ENCODE results near the gene COG2. TPM values are rescaled to one million over a fixed set of nuclear protein-coding genes. Genes with fewer than 3 reads are reported as not detected.
A peak's percentile ranks its signal among the peaks of the same experiment; 100 is the strongest.
"Not testable (repeated sequence)": the region's sequence is repeated elsewhere in the genome, so short reads cannot be mapped to it uniquely, and the experiment has no call there.

Gene COG2
- total RNA-seq, 1 donor from 2014 or later: 9.8 TPM

DNA sequence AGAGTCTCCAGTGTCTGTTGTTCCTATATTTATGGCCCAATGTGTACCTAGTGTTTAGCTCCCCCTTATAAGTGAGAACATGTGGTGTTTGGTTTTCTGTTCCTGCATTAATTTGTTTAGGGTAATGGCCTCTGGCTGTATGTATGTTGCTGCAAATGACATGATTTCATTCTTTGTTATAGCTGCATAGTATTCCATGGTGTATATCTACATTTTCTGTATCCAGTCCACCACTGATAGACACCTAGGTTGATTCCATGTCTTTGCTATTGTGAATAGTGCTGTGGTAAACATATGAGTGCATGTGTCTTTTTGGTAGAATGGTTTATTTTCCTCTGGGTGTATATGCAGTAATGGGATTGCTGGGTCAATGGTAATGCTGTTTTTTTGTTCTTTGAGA is 56.7 kb downstream of the COG2 start:
- not testable (repeated sequence) for ATAC-seq; DNase-seq (ENCODE audit: low spot score)

DNA sequence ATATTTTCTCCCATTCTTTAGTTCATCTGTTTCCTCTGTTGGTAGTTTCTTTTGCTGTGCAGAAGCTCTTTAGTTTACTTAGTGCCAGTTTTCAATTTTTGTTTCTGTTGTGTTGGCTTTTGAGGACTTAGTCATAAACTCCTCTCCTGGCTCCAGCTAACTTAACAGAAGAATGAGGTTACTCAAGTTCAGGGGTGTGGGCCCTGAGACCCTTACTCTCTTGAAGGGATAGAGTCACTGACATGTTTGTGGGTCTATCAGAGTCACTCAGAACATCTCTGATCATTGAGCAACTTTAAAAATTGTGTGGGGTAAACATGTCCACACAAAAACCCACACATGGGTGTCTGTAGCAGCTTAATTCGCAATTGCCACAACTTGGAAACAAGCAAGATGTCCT is 57.4 kb downstream of the COG2 start:
- ATAC-seq (no peak), DNase-seq (ENCODE audit: low spot score) (no peak)

DNA sequence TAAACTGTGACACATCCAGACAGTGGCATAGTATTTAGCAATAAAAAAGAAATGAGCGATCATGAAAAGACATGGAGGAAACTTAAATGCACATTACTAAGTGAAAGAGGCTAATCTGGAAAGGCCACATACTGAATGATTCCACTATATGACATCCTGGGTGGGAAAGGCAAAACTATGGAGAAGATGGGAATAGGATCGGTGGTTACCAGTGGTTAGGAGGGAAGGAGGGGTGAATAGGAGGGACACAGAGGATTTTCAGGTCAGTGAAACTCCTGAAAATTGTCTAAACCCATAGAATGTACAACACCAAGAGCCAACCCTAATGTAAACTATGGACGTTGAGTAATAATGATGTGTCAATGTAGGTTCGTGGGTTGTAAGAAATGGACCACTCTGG is 57.9 kb downstream of the COG2 start:
- ATAC-seq (no peak), DNase-seq (ENCODE audit: low spot score) (no peak)

DNA sequence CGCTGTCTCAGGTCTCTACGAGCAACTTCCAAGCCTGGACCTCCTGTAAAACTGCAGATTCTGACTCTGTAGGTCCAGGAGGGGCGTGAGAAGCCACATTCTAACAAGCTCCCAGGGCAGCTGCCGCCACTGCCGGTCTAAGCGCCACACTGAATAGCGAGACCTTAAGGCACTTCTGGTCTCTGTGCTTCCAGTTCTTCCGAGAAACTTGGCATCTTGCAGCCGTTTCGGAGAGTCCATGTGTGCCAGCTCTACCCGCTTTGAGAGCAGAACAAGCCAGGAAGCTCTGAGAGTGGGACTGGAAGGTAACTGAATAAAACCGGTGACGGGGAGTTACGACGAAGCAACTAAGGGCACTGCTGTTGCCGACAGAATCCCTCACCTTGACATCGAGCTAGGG is 59.2 kb downstream of the COG2 start:
- DNase-seq (ENCODE audit: low spot score) (no peak), ATAC-seq (no peak)

DNA sequence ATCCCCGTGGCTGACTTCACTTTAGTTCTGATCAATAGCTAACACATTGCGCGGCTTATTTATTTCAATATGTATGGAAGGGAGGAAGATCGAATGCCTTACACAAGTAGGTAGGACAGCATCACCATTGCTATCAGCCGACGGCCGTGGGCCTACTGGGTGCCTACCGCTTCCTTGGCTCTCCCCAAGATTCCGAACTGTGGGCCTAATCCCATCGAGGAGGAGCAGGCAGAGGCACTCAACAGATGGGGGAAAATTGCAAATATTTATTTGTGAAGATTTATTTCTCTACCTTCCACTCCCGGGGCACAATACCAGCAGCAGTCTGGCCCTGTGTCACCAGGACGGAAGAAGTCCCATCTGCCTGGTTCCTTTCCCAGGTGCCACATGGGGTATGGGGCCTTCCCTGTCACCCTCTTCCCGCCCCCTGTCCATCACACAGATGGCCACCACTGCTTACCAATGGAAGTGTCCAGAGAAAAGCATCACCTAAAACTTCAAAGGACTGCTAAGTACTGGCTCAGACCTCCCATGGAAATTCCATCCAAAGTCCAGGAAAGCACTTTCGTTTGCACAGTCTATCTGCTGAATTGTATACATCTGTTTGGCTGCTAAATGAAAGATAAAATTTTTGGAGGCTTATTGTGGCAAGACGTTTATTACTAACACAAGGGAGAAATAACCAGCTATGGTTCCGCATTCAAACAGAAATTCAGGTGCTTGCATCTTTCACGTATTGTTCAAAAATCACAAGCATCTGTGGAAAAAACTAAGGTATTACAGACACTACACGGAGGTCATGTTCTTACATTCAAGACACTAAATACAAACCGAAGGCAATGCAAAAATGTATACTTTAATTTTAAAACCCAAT is 59.9 kb downstream of the COG2 start:
- DNase-seq (ENCODE audit: low spot score) (no peak), ATAC-seq (no peak)

DNA sequence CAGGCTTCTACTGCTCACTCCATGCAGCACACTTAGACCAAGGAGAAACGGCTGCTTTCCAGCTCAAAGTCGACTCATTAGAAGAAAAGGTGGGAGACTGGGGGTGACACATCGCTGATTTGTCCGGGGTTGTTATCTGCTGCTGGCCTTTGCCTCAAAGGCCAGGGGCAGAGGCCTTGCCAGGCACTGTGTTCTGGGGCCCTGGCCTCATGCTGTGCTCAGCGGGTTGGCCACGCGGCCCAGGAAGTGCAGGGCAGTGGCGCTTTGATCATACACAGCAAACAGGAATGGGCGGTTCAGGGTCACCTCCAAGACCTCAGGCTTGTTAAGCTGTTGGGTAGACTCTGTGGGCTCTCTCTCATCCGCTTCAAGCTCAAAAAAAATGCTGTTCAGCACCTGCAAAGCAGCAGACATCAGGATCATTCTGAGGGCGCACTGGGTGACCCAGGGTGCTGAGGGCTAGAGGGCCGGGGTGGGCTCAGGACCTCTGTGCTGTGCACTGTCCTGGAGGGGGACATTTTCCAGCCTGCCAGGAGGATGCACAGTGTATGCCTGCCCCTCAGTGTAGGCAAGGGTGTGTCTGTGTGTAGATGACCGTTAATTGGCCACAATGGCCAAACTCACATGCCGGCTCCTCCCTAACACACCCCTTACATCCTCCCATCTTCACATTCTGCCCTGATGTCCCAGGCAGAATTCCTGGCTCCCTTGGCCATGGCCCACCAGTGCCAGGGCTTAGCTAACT is 60.8 kb downstream of the COG2 start:
- ATAC-seq: peak; percentile 4
- DNase-seq (ENCODE audit: low spot score): no peak

DNA sequence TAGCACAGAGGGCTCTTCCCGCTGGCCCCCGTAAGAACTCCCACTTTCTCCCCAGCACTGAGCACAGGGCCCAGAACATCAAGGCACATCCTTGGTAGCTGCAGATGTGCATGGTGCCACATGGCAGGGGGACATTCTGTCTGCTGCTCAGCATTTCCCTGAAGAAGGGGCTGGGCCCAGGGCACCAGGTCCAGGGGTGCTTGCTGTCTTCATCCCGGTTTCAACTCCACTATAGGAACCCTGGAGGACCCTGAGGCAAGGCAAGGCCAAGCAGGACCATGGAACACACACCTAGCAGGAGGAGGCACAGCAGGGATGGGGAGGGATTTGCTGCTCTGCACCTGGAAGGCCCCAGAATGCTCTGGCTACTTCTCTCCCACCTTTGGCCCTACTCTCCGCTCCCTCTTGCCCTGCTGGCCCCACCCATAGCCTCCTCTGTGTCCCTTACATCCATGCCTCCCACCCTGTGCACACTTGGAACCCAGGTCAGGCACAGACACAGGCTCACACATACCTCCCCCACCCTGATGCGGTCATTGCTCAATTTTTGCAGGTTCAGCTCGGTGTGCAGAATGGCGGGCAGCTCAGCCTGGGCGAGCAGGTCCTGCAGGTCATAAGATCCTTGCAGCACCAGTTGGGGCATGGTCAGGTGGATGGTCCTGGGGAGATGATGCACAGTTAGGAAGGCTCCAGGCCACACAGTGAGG is 61.6 kb downstream of the COG2 start:
- ATAC-seq: no peak
- no peak for DNase-seq (ENCODE audit: low spot score)

DNA sequence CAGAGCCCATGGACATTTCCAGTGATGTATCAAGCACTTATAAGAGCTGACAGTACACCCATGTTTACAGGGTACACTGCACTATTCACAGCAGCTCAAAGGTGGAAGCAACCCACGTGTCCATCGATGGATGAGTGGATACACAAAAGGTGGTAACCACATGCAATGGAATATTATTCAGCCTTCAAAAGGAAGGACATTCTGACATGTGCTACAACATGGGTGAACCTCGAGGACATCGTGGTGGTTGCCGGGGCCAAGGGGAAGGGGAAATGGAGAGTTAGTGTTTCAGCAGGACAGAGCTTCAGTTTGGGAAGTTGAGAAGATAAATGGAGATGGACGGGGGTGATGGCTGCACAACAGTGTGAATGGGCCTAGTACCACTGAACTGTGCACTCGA is 62.5 kb downstream of the COG2 start:
- DNase-seq (ENCODE audit: low spot score) (no peak), ATAC-seq (no peak)

DNA sequence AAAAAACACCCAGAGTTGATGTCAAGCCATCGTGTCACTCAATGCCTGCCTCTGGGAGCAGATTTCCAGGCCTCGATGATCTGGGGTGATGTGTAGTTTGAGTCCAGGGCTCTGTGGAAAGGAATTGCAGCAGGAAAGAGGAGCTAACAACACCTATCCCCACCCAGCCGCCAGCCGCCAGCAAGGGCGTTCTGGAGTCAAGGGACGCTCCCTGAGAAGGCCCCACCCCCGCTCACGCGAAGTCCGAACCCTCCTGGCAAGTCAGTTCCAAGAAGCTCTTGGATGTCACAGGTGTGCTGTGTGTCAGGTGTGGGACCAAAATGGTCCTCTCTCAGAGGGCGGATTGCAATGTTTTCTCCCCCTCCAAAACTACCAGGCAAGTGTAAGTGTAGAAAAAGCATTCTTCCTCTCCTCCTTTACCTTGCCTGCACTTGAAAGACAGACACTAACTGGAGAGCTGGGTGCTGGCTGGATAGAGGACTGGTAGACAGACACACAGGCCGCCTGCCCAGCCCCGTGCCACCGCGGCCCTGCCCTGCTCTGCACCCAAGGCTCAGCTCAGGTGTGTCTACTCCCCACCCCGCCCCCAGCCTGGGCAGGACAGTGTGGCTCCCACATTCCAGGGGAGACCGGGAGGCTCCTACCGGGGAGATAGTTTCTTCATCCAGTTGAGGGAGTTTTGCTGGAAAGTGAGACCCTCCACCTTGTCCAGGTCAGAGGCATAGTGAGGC is 63.2 kb downstream of the COG2 start:
- ATAC-seq: no peak
- DNase-seq (ENCODE audit: low spot score): no peak

DNA sequence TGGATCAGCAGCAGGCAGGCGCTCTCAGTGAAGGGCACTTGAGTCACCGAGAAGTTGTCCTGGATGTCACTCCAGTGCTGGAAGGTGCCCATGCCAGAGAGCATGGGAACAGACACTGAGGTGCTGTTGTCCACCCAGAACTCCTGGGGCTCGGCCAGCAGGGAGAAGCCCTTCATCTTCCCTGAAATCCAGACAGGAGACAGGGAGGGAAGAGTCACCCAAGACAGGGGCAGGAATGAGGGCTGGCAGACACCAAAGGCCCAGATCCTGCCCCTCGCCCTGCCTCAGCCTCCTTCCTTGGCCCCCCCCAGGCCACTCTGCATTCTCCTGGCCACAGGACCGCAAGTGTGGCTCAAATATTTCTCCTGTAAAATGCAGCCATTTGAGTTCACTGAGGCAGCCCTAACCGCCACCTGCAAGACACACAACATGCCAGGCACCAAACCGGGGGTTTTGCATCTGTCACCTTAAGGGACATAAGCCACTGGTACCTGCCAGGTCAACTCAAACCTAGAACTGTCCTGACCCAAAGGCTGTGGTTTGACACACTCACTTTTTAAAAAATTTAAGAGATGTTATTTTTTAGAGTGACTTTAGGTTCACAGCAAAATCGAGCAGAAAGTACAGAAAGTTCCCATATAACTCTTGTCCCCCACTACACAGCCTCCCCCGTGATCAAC is 63.9 kb downstream of the COG2 start:
- ATAC-seq: no peak
- DNase-seq (ENCODE audit: low spot score): no peak

DNA sequence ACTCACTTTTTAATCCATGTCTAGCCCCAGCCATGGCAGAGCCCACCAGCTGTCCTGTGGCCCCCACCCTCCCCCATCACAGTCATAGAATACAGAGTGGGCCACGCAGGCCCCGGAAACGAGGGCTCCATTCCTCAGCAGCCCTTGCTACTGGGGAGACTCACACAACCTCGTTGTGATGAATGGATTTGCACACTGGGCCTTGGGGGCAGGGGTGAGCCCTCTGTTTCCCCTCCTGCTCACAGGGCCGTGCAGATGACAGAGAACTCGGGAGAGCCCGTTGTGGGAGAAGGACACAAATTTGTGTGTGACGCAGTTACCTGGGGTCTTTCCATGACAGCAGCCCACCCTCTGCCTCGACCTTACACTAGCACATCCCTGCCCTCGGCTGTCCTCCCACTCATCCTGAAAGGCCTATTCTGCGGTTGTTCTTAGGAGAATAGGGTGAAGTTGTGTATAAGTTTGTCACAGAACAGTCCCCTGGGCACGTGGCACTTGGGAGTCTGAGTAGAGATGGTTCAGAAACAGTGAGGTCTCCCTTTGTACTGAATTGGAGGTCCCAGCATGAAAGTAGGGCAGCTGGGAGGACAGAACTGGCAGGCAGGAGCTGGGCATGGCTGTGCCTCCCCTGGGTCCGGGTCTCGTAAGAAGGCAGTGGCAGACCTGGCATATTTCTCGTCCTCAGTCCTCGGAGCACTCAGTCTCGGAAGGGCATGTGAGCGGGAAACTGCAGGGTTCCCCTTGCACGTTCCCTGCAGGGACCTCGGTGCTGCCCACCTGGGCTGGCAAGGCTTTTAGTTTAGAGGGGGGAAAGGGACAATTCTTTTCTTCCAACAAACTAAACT is 64.8 kb downstream of the COG2 start:
- ATAC-seq (no peak), DNase-seq (ENCODE audit: low spot score) (no peak)

DNA sequence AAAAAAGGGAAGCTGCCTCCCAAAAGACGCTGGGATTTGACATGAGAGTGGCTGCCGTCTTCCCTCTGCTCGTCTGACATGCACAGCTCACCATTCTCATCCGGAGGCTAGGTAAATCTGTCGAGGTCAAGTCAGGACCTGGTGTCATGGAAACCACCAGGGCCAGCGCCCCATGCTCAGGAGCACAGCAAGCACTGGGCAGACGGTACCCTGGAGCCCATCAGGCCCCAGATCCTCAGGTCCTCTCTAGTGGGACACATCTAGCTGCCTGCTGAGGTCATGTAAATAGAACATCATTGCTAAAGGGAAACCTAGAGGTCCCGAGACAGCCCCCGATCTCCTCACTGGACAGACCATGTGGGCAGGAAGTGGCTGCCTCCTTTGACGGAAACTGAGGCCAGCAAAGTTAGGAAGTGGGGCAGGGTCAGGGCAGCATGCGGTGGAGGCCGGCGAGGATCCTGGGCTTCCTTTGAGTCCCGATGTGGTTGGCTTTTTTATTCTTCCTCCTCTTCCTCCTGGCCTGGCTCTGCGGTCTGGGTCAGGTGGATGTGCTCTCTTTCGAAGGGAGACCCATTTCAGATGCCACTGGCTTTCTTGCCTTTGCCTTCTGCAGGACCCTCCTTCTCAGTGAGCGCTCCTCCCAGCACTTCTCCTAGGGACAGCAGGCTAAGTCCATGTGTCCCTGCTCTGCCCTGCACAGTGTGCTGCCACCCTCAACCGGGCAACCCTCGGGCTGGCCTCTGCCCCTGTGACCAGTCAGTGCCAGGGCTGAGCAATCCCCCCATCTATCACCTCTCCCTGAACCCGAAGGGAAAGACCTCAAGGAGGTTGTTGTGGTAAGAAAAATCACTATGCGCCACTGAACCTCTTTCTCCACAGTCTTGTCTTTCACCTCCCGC is 65.7 kb downstream of the COG2 start:
- DNase-seq (ENCODE audit: low spot score) (no peak), ATAC-seq (peak; percentile 16)

DNA sequence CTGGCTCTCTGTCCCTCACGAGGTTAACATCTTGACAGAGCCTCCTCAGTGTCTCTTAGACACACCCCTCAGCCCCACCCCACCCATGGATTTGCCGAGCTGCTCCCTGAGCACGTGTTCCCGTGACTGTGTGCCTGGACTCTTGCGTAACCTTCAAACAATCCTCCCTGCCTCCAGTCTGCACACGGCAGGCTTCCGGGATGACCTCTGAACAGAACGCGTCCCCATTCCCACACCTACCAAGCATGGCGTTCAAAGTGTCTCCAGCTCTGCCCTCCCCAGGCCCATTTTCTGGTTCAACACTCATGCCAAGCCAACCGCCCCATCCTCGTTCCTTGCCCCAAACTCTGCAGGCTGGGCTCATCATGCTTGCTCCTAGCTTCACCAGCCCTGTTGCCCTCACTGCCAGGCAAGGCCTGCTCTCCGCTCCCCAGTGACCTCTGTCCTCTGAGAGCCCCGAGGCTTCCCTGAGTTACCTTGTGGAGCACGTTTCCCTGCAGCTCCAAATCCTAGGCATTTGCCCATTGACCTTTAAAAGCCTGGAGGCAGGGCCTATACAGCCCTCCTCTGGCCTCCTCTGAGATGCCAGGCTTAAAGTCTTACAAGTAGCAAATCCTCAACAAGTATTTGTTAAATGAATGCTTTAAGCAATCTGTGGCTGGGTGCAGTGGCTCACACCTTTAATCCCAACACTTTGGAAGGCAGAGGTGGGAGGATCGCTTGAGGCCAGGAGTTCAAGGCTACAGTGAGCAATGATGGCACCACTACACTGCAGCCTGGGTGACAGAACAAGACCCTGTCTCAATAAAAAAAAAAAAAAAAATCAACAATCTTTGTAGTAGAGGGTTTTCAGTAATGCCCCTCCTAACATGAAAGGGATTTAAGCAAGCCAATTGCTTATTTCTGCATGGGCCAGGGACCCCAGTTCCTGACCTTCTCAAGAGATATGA is 66.6 kb downstream of the COG2 start:
- peak; percentile 44 for ATAC-seq

DNA sequence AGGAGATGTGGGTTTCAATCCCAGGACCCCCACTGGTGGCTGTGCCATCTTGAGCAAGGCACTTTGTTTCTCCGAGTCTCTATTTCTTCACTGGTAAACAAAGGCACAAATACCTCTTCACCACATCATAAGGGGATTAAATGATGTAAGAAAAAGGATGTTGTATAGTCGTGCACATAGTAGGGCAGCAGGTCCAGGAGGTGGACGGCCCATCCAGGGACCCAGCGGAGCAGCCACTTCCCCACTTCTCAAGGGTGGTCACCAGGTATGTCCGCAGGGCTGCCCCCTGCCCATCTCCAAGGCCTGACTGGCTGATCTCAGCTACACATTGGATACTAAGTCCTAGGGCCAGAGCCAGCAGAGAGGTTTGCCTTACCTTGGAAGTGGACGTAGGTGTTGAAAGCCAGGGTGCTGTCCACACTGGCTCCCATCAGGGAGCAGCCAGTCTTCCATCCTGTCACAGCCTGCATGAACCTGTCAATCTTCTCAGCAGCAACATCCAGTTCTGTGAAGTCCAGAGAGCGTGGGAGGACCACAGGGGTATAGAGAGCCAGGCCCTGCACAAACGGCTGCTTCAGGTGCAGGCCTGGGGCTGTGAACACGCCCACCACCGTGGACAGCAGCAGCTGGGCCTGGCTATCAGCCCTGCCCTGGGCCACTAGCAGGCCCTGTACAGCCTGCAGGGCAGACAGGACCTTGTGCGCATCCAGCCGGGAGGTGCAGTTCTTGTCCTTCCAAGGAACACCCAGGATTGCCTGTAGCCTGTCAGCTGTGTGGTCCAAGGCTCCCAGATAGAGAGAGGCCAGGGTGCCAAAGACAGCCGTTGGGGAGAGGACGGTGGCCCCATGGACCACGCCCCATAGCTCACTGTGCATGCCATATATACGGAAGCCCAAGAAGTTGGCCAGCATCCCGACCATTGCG is 67.6 kb downstream of the COG2 start:
- ATAC-seq (peak; percentile 7), DNase-seq (ENCODE audit: low spot score) (peak; percentile 69)

More for the DNA sequence above, 66.6 kb downstream of the COG2 start:
- DNase-seq (ENCODE audit: low spot score): peak; percentile 95

DNA sequence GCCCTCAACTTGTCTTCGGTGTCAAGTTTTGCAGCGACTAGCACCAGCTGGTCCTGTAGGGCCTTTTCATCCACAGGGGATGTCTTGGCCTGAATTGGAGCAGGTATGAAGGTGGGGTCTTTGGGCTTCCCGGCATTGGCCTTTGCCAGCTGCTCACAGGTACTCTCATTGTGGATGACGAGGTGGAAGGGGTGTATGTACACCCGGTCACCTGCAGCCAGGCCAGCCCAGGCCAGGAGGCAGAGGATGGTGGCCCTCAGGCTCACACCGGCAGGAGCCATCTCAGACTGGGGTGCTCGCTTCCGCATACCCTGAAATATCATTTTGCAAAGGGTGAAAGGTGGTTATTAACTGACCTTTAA is 68.2 kb downstream of the COG2 start:
- peak; percentile 0 for ATAC-seq
- DNase-seq (ENCODE audit: low spot score): no peak

DNA sequence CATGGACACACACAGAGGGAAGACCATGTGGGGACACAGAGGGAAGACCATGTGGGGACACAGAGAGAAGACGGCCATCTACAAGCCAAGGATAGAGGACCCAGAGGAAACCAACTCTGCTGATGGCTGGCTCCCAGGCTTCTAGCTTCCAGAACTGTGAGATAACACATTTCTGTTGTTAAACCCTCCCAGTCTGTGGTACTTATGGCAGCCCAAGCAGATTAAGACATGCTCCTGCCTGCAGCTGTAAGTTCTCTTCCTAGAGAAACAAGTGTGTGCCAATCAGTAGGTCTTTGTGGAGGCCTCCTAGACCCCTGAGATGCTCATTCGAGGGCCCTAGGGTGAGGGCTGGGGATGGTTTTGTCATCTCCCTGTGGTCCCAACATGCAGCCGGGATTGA is 69.0 kb downstream of the COG2 start:
- ATAC-seq (no peak), DNase-seq (ENCODE audit: low spot score) (no peak)
